DND-41 (cell line): ENCODE measurements around the gene PRKCE.

ENCODE experiments used
- ATAC-seq: fragments of 200-7000 bp; cut with Tn5 transposase; 3 replicates; pipeline ENCODE4 v1.9.1; 2021; ENCODE audit warnings: low read depth; ENCODE audit not compliant: insufficient read depth
- DNase-seq: peaks from one replicate; pipeline ENCODE4 v3.0.0-alpha.2; 2020
- H2AFZ ChIP-seq: 2 replicates; pipeline ENCODE4 v1.6.0; 2012; ENCODE audit warnings: low read depth, low read length
- H3K27ac ChIP-seq: 2 replicates; pipeline ENCODE4 v1.5.1; 2012; ENCODE audit warnings: low read length, inconsistent platforms
- H3K27me3 ChIP-seq: fragments of 200-600 bp; sonication (generic); 2 replicates; pipeline ENCODE4 v1.6.0; 2012; ENCODE audit warnings: low read length, mild to moderate bottlenecking, inconsistent platforms; ENCODE audit not compliant: insufficient read depth, poor library complexity
- H3K36me3 ChIP-seq: 2 replicates; pipeline ENCODE4 v1.5.1; 2012; ENCODE audit warnings: low read length, inconsistent platforms; ENCODE audit not compliant: insufficient read depth
- H3K4me1 ChIP-seq: 2 replicates; pipeline ENCODE4 v1.5.1; 2012; ENCODE audit warnings: mild to moderate bottlenecking, low read length; ENCODE audit not compliant: insufficient read depth
- H3K4me2 ChIP-seq: 2 replicates; pipeline ENCODE4 v1.6.0; 2012; ENCODE audit warnings: mild to moderate bottlenecking, moderate library complexity, low read length, inconsistent platforms; ENCODE audit not compliant: insufficient read depth
- H3K4me3 ChIP-seq, 2 experiments: fragments of 200-600 bp in 1 of 2; shearing (Covaris generic) in 1 of 2; 2 replicates each; pipeline ENCODE4 v1.5.1; 2012 to 2016; ENCODE audit warnings: inconsistent platforms in 2 of 2, low read length in 2 of 2, mild to moderate bottlenecking in 2 of 2, low read depth in 1 of 2, moderate library complexity in 1 of 2
- H3K79me2 ChIP-seq: 2 replicates; pipeline ENCODE4 v1.6.0; 2012; ENCODE audit warnings: low read length, inconsistent platforms; ENCODE audit not compliant: insufficient read depth
- H3K9ac ChIP-seq: 2 replicates; pipeline ENCODE4 v1.6.0; 2012; ENCODE audit warnings: low read depth, mild to moderate bottlenecking, inconsistent platforms, low read length, moderate library complexity
- H3K9me3 ChIP-seq: 2 replicates; pipeline ENCODE4 v1.5.1; 2012; ENCODE audit warnings: low read length, moderate library complexity, mild to moderate bottlenecking, inconsistent platforms; ENCODE audit not compliant: insufficient read depth, severe bottlenecking
- H4K20me1 ChIP-seq: 2 replicates; pipeline ENCODE4 v1.6.0; 2012; ENCODE audit warnings: low read length; ENCODE audit not compliant: insufficient read depth
- EZH2 ChIP-seq: IDR thresholded peaks from 3 replicates; pipeline ENCODE4 v1.6.1; 2012; ENCODE audit warnings: borderline replicate concordance, low read depth, mild to moderate bottlenecking, moderate library complexity, low read length, inconsistent platforms; ENCODE audit not compliant: severe bottlenecking
- TF ChIP-seq, protein P1 (sequence below): IDR thresholded peaks from 2 replicates; pipeline ENCODE4 v1.5.1; 2012; ENCODE audit warnings: borderline replicate concordance, low read length, moderate library complexity, mild to moderate bottlenecking; ENCODE audit not compliant: poor library complexity, severe bottlenecking; ENCODE audit errors: extremely low read depth

PRKCE gene

DNA sequence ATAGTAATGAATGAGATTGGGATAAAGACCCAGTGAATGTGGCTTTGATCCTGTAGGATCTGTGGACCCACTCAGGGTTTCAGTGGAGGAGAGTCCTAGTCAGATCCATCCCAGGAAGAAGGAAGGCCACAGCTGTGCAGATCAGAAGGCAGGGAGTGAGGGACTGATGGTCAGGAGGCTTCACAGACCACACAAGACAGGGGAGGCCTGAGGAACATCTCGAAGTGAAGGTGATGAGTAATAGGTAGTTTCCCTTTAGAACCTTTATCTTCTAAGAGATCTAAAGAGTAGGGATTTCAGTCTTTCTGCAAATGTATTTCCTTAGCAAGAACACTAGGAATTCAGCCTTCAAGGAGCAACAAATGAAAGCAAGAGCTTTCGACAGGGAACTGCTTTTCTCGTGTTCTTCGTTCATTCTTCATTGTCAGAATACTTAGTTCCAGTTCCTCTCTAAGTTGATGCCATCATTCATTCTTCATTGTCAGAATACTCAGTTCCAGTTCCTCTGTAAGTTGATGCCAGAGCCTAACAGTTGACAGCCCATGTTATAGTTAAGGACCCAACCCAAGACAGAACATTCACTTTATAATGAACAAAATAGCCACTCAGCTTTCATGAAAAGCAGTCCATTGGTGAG lies 495.5 kb downstream of the PRKCE start:
- Histone ChIP-seq H3K36me3 (peaks cover 4% of the 10 kb centered on the region; the same call in 1 of the 2 replicates), H3K9me3 (no peaks in the 10 kb centered on the region), H3K4me3 (no peak overlapping the region), H2AFZ (no peak overlapping the region), H3K27ac (no peak overlapping the region), H3K27me3 (no peaks in the 10 kb centered on the region), H4K20me1 (no peaks in the 10 kb centered on the region), H3K9ac (no peak overlapping the region), H3K79me2 (no peaks in the 10 kb centered on the region), H3K4me1 (no peaks in the 10 kb centered on the region), H3K4me2 (no peak overlapping the region)
- ATAC-seq (no peak), DNase-seq (no peak)
- TF ChIP-seq, protein P1, sequence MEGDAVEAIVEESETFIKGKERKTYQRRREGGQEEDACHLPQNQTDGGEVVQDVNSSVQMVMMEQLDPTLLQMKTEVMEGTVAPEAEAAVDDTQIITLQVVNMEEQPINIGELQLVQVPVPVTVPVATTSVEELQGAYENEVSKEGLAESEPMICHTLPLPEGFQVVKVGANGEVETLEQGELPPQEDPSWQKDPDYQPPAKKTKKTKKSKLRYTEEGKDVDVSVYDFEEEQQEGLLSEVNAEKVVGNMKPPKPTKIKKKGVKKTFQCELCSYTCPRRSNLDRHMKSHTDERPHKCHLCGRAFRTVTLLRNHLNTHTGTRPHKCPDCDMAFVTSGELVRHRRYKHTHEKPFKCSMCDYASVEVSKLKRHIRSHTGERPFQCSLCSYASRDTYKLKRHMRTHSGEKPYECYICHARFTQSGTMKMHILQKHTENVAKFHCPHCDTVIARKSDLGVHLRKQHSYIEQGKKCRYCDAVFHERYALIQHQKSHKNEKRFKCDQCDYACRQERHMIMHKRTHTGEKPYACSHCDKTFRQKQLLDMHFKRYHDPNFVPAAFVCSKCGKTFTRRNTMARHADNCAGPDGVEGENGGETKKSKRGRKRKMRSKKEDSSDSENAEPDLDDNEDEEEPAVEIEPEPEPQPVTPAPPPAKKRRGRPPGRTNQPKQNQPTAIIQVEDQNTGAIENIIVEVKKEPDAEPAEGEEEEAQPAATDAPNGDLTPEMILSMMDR, result no peak
- no peak for TF ChIP-seq EZH2

DNA sequence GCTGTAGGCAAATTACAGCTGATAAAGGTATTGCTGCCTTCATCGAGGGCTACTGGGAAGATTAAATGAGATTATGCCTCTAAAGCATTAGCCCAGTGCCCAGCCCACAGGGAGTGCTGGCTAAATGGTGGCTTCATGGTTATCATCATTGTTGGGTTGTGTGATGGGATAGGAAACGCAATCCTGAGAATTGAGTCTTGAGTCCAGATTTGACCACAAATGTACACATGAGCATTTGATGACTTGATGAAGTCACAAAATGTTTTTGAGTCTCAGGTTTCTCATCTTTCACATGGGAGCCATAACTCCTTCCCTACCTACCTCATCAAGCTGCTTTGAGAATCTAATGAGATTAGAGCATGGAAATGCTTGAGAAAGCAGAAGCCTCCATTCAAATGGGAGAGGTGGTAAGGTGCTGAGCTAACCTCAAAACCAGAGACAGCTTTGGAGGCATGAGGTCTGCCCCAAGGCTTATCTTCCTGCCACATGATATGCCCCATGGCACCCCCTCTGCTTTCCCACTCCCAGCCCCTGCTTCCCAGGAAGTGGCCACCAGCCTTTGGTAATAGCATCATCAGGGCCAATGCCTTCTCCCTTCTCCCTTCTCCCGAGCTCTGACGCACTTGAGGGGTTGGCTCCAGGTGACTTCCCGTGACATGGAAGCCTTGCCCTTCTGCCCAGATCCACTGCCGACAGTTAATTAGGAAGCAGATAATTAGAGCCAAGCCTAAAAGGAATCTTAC lies 496.3 kb downstream of the PRKCE start:
- Histone ChIP-seq H3K79me2 (no peaks in the 10 kb centered on the region), H3K36me3 (peaks cover 4% of the 10 kb centered on the region; the same call in 1 of the 2 replicates), H3K4me1 (no peaks in the 10 kb centered on the region), H3K9me3 (no peaks in the 10 kb centered on the region), H3K4me2 (no peak overlapping the region), H2AFZ (no peak overlapping the region), H3K27me3 (no peaks in the 10 kb centered on the region), H3K9ac (no peak overlapping the region), H3K27ac (no peak overlapping the region), H4K20me1 (no peaks in the 10 kb centered on the region), H3K4me3 (no peak overlapping the region)
- DNase-seq (no peak), ATAC-seq (no peak)
- TF ChIP-seq, protein P1, result no peak
- TF ChIP-seq EZH2, result no peak

DNA sequence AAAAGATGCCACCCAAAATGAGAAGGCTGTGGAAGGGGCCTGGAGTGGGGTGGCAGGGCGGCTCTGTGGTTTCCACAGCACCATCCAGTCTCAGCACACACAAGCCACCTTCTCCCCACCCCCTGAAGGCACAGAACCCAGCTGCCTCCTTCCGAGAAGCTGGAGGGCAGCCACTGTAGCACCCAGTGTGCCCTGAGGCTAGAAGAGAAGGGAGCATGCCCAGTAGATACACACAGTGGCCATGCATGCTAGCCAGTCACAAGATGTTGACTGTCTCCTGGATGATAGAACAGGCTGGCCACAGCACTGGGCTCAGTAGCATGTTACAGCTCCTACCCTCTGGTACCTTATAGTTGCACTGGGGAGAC lies 496.9 kb downstream of the PRKCE start:
- Histone ChIP-seq H2AFZ (no peak overlapping the region), H3K36me3 (peaks cover 4% of the 10 kb centered on the region; the same call in 1 of the 2 replicates), H3K27ac (no peak overlapping the region), H3K27me3 (no peaks in the 10 kb centered on the region), H3K4me1 (no peaks in the 10 kb centered on the region), H3K4me2 (no peak overlapping the region), H3K4me3 (no peak overlapping the region), H4K20me1 (no peaks in the 10 kb centered on the region), H3K79me2 (no peaks in the 10 kb centered on the region), H3K9me3 (no peaks in the 10 kb centered on the region), H3K9ac (no peak overlapping the region)
- TF ChIP-seq, protein P1, result no peak
- no peak for TF ChIP-seq EZH2
- DNase-seq, result no peak
- no peak for ATAC-seq
